ENCODE results near the gene TBC1D9.
A peak's percentile ranks its signal among the peaks of the same experiment; 100 is the strongest.

Gene TBC1D9

GRCh38 chr4:140668111-140668510, 88.1 kb downstream of the TBC1D9 start:
- no peak for TF ChIP-seq CTCF (IDR thresholded peaks at IDR 0.05; ENCODE audit: borderline replicate concordance, control extremely low read depth, extremely low read depth, insufficient read depth, missing control alignments)
- DNase-seq (ENCODE audit: low spot score) = no peak
- in situ Hi-C loops (cut with MboI; ENCODE audit: low sequenced_read_pairs, unreplicated experiment) = no loop called here

GRCh38 chr4:140666889-140667614, 89.1 kb downstream of the TBC1D9 start:
- in situ Hi-C loops (cut with MboI; ENCODE audit: low sequenced_read_pairs, unreplicated experiment) = no loop called here
- peak; percentile 26 for DNase-seq (ENCODE audit: low spot score)
- no peak for TF ChIP-seq CTCF (IDR thresholded peaks at IDR 0.05; ENCODE audit: borderline replicate concordance, control extremely low read depth, extremely low read depth, insufficient read depth, missing control alignments)

DNA sequence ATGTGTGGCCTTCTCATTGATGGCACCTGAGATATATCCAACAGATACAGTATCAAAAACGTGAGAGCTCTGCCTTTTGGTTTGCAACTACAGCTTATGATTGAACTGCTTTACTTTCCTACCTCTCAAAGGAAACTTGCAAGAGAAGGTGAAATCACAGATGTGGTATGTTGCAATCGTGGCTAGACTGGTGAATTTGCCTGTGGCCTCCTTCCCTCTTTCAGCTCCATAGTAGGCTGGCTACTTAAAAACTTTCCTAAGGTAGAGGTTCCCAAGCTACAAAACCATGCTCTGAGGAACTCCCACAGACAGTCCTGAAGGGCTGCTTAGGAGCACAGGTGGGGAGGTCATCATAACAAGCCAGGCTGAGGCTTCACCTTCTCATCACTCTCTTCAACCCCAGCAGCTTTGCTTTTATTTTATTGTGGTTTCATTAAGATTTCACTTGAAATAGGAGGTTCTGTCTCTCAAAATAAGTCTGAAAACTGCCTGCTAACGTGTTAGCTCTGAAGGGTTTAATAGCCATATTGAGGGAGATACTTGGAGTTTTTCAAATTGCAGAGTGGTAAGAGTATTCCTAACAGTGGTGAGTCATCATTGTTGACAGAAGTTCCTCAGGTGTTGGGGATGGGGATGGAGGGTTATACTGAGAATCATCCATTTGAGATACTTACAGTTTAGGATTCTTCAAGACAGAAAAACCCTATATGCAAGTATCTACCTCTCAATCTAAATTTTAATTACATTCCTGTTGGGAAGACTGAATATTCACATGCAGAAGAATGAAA, 93.9 kb downstream of the TBC1D9 start:
- in situ Hi-C loops (cut with MboI; ENCODE audit: low sequenced_read_pairs, unreplicated experiment) = no loop called here
- no peak for TF ChIP-seq CTCF (IDR thresholded peaks at IDR 0.05; ENCODE audit: borderline replicate concordance, control extremely low read depth, extremely low read depth, insufficient read depth, missing control alignments)

GRCh38 chr4:140661550-140661949, 94.6 kb downstream of the TBC1D9 start:
- TF ChIP-seq CTCF (IDR thresholded peaks at IDR 0.05; ENCODE audit: borderline replicate concordance, control extremely low read depth, extremely low read depth, insufficient read depth, missing control alignments) = no peak
- in situ Hi-C loops (cut with MboI; ENCODE audit: low sequenced_read_pairs, unreplicated experiment) = no loop called here
- no peak for DNase-seq (ENCODE audit: low spot score)

More for the DNA sequence above, 93.9 kb downstream of the TBC1D9 start:
- DNase-seq (ENCODE audit: low spot score) = no peak

DNA sequence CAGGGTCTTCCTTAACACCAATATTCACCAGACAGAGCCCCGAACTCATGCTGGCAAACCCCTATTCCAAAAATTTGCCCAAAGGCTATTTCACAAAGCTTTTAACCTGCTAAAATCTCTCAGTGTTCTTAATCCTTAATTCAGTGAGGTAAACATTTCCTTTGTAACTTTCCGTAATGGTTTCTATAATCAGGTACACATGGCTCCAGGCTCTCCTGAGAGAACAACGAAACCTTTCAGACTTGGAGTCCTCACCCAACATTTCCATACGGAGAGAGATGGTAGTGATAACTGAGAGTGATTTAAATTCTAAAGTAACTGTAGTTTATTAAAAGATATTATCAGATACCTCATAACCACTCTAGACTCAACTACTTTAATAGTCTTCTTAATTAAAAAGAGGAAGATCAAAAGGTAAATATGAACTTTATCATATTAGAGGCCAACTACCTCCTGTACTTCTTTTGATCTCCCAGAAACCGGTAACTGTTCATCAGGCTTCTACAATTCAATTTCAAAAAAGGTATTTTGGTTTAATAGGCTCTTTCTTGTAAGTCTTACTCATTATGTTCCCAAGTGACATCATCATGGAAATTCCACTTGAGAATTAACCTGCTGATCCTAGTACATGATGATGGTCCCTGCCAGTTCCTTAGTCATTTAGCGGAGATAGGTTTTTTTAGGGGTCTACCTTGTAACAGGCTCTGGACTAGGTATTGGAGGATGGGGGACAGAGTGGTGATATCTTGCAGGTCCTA, 96.1 kb downstream of the TBC1D9 start:
- TF ChIP-seq CTCF (IDR thresholded peaks at IDR 0.05; ENCODE audit: borderline replicate concordance, control extremely low read depth, extremely low read depth, insufficient read depth, missing control alignments) = no peak
- no peak for DNase-seq (ENCODE audit: low spot score)
- in situ Hi-C loops (cut with MboI; ENCODE audit: low sequenced_read_pairs, unreplicated experiment) = no loop called here

- TF ChIP-seq CTCF (IDR thresholded peaks at IDR 0.05; ENCODE audit: borderline replicate concordance, control extremely low read depth, extremely low read depth, insufficient read depth, missing control alignments) = no peak
- no peak for DNase-seq (ENCODE audit: low spot score)
- in situ Hi-C loops (cut with MboI; ENCODE audit: low sequenced_read_pairs, unreplicated experiment) = no loop called here
These were observed 101.7 kb downstream of the TBC1D9 start for GRCh38 chr4:140654495-140654814.
